ENCODE measurements around the gene GIGYF2. TPM values are rescaled to one million over a fixed set of nuclear protein-coding genes. Genes with fewer than 3 reads are reported as not detected.
A peak's percentile ranks its signal among the peaks of the same experiment; 100 is the strongest.

GIGYF2 gene, protein sequence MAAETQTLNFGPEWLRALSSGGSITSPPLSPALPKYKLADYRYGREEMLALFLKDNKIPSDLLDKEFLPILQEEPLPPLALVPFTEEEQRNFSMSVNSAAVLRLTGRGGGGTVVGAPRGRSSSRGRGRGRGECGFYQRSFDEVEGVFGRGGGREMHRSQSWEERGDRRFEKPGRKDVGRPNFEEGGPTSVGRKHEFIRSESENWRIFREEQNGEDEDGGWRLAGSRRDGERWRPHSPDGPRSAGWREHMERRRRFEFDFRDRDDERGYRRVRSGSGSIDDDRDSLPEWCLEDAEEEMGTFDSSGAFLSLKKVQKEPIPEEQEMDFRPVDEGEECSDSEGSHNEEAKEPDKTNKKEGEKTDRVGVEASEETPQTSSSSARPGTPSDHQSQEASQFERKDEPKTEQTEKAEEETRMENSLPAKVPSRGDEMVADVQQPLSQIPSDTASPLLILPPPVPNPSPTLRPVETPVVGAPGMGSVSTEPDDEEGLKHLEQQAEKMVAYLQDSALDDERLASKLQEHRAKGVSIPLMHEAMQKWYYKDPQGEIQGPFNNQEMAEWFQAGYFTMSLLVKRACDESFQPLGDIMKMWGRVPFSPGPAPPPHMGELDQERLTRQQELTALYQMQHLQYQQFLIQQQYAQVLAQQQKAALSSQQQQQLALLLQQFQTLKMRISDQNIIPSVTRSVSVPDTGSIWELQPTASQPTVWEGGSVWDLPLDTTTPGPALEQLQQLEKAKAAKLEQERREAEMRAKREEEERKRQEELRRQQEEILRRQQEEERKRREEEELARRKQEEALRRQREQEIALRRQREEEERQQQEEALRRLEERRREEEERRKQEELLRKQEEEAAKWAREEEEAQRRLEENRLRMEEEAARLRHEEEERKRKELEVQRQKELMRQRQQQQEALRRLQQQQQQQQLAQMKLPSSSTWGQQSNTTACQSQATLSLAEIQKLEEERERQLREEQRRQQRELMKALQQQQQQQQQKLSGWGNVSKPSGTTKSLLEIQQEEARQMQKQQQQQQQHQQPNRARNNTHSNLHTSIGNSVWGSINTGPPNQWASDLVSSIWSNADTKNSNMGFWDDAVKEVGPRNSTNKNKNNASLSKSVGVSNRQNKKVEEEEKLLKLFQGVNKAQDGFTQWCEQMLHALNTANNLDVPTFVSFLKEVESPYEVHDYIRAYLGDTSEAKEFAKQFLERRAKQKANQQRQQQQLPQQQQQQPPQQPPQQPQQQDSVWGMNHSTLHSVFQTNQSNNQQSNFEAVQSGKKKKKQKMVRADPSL (N-terminal part only)
- total RNA-seq, result 10 to 100 TPM; 61.2 to 62.7 TPM

GRCh38 chr2:232697059-232697806 is at the start of gene GIGYF2:
TSS of gene GIGYF2 (plus strand) at chr2:232697331. CDS start at chr2:232735198, 37,867 bp downstream.
- Mint-ChIP-seq H3K27ac (peak within 1 kb of the TSS; percentile 96), H3K36me3 (ENCODE audit: insufficient read depth in 2 of 2) (peaks cover 3 to 12% of the 10 kb centered on the region in 2 donors), H3K27me3 (ENCODE audit: low read depth) (no peaks in the 10 kb centered on the region), H3K4me3 (peak within 1 kb of the TSS; percentile 96 to 99), H3K4me1 (ENCODE audit: low read depth) (peaks cover 29% of the 10 kb centered on the region), H3K9me3 (peaks cover 0 to 2% of the 10 kb centered on the region in 2 donors)
- peak; percentile 94 to 95 for ATAC-seq (replicated peaks in 1 of 2)
- peak; percentile 93 to 95 for DNase-seq

DNA sequence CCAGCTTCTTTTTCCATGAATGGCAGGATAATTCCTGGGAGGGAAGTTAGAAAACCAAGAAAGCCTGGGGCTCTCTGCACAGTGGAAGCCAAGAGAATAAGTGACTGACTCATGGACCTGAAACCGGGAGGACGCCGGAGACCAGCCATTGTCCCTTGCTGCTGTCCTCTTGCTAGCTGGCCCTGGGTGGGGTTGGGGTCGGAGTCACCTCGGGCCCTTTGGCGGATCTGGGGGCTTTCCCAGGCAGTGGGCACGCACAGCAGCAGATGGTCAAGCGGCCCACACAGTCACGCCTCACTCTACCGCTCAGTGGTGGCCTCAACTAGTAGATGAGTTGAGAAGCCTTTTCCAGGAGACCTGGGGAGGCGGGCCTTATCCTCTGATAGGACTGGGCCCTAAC is 48.1 kb upstream of the GIGYF2 start:
- Mint-ChIP-seq H3K27me3 (ENCODE audit: low read depth) (no peaks in the 10 kb centered on the region), H3K36me3 (ENCODE audit: insufficient read depth in 2 of 2) (no peaks in the 10 kb centered on the region)
- no peak for ATAC-seq (replicated peaks in 1 of 2)

DNA sequence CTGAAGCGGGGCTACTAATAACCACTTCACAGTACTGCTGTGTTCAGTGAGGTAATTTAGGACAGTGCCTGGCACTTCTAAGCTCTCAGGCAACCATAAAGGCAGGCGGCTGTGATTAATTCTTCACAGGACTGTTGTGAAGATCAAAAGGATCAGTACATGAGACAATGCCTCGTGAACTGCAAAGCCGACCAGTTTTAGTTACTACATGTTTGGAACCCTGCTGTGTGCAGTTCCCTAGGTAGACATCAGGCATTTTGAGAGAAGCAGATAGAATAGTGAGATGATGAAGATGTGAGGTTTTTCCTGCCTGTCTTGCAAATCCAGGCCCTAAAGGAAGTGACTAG is 44.7 kb upstream of the GIGYF2 start:
- Mint-ChIP-seq H3K9me3 (no peaks in the 10 kb centered on the region), H3K27ac (no peak overlapping the region), H3K4me1 (ENCODE audit: low read depth) (no peaks in the 10 kb centered on the region), H3K36me3 (ENCODE audit: insufficient read depth in 2 of 2) (no peaks in the 10 kb centered on the region), H3K4me3 (no peak overlapping the region), H3K27me3 (ENCODE audit: low read depth) (no peaks in the 10 kb centered on the region)
- DNase-seq, result no peak
- no peak for ATAC-seq (replicated peaks in 1 of 2)

More for the DNA sequence above, 48.1 kb upstream of the GIGYF2 start:
- Mint-ChIP-seq H3K4me3 (no peak overlapping the region), H3K9me3 (no peaks in the 10 kb centered on the region), H3K27ac (no peak overlapping the region), H3K4me1 (ENCODE audit: low read depth) (no peaks in the 10 kb centered on the region)
- DNase-seq, result no peak

GRCh38 chr2:232653441-232653840 is 43.7 kb upstream of the GIGYF2 start:
- Mint-ChIP-seq H3K27me3 (ENCODE audit: low read depth) (no peaks in the 10 kb centered on the region), H3K27ac (no peak overlapping the region), H3K9me3 (no peaks in the 10 kb centered on the region), H3K4me1 (ENCODE audit: low read depth) (no peaks in the 10 kb centered on the region), H3K4me3 (no peak overlapping the region), H3K36me3 (ENCODE audit: insufficient read depth in 2 of 2) (no peaks in the 10 kb centered on the region)
- ATAC-seq (replicated peaks in 1 of 2), result no peak
- DNase-seq, result no peak

- no peak for ATAC-seq (replicated peaks in 1 of 2)
- H3K4me3 Mint-ChIP-seq, result no peak overlapping the region
- no peaks in the 10 kb centered on the region for H3K9me3 Mint-ChIP-seq
Measured at GRCh38 chr2:232655392-232655791, 41.7 kb upstream of the GIGYF2 start.

DNA sequence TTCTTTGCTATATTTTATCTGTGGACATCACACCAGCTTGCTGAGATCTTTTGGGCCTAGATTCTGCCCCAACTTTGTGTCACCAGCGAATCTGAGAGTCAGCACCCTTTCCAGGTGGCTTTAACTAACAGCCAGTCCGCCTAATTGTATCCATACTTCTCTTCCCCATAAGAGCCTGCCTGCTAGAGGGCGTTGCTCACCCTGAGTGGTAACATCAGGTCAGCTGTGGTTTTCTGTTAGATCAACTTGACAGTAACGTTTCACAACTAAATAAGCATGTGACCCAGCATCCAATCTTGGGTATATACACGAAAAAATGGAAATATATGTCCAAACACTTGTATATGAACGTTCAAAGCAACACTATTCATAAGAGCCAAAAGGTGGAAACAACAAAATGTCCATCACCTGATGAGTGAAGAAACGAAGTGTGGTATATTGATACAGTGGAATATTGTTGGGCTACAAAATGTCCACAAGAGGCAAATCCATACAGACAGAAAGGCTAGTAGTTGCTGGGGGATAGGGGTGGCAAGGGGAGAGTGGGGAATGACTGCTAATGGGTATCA is 38.8 kb upstream of the GIGYF2 start:
- Mint-ChIP-seq H3K9me3 (no peaks in the 10 kb centered on the region), H3K36me3 (ENCODE audit: insufficient read depth in 2 of 2) (no peaks in the 10 kb centered on the region), H3K4me3 (no peak overlapping the region), H3K27ac (no peak overlapping the region), H3K4me1 (ENCODE audit: low read depth) (no peaks in the 10 kb centered on the region), H3K27me3 (ENCODE audit: low read depth) (no peaks in the 10 kb centered on the region)
- DNase-seq (no peak), ATAC-seq (replicated peaks in 1 of 2) (no peak)

More at GRCh38 chr2:232655392-232655791, 41.7 kb upstream of the GIGYF2 start:
- no peaks in the 10 kb centered on the region for H3K36me3 Mint-ChIP-seq (ENCODE audit: insufficient read depth in 2 of 2)
- DNase-seq, result no peak
- no peak overlapping the region for H3K27ac Mint-ChIP-seq
- no peaks in the 10 kb centered on the region for H3K4me1 Mint-ChIP-seq (ENCODE audit: low read depth)
- no peaks in the 10 kb centered on the region for H3K27me3 Mint-ChIP-seq (ENCODE audit: low read depth)

- Mint-ChIP-seq H3K36me3 (ENCODE audit: insufficient read depth in 2 of 2) (no peaks in the 10 kb centered on the region), H3K9me3 (no peaks in the 10 kb centered on the region), H3K4me1 (ENCODE audit: low read depth) (no peaks in the 10 kb centered on the region), H3K27me3 (ENCODE audit: low read depth) (no peaks in the 10 kb centered on the region), H3K4me3 (no peak overlapping the region), H3K27ac (no peak overlapping the region)
- no peak for ATAC-seq (replicated peaks in 1 of 2)
- DNase-seq, result no peak
Measured at GRCh38 chr2:232659359-232659758, 37.8 kb upstream of the GIGYF2 start.

DNA sequence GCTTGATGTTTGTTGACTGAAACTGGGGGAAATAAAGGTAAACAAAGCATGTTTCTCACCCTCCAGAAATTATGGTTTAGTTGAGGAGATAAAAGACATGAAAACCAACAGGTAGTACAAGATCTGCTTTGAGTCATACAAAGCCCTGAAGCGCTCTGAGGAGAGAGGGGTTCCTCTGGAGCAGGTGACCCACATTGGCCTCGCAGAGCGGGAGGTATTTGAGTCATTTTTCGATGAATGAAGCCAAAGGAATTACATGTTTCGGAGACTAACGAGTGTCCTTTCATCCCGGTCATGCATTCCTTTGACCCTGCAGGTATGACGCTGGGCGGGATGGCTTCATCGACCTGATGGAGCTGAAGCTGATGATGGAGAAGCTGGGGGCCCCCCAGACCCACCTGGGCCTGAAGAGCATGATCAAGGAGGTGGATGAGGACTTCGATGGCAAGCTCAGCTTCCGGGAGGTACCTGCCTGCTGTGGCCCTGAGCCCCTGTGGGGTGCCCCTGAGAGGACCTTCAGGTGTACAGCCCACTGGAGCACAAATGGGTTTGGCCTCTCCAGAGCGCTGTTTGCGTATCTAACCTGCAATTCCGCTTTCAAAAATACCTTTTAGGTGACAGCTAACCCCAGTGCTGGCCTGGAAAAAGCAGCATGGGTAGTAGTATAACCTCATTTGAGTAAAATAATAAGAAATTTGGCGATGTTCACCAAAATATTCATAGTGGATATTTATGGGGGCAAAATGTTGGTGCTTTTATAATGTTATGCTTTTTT is 34.5 kb upstream of the GIGYF2 start:
- no peak overlapping the region for H3K27ac Mint-ChIP-seq
- DNase-seq (no peak), ATAC-seq (replicated peaks in 1 of 2) (no peak)
- no peaks in the 10 kb centered on the region for H3K27me3 Mint-ChIP-seq (ENCODE audit: low read depth)
- no peaks in the 10 kb centered on the region for H3K4me1 Mint-ChIP-seq (ENCODE audit: low read depth)
- no peak overlapping the region for H3K4me3 Mint-ChIP-seq
- no peaks in the 10 kb centered on the region for H3K9me3 Mint-ChIP-seq
- H3K36me3 Mint-ChIP-seq (ENCODE audit: insufficient read depth in 2 of 2), result no peaks in the 10 kb centered on the region

DNA sequence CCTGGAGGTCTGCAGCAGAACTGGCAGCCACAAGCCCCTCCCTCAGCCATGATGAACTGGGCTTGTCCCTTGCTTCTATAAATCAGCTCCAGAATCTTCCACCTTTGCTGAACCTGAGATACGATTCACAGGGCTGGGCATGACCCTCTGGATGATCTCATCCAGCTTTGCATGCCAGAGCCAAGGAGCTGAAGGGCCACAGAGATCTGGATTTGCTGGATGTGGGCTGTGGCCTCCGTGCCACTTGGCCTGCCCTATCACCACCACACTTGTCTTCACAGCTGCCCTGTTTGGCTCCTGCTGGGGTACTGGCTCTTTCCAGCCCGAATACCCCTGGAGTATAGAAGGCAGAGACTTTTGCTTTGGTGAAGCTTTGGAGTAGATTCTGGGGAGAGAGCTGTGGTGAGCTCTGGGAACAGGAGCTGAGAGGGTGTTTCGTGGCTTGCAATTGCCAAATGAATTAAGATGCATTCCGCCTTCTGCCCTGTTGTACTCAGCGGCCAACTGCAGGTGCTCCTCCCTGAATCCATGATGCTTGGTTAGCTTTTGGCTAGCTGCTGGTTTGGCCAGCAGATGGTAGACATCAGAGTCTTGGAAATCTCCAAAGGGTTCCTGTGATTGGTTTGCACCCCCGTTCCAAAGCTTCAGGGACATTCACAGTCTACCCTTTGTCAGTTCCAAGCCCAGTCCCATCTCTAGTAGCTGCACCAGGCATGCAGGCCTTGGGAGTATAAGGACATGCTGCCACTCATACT is 30.9 kb upstream of the GIGYF2 start:
- Mint-ChIP-seq H3K9me3 (no peaks in the 10 kb centered on the region), H3K27ac (no peak overlapping the region), H3K36me3 (ENCODE audit: insufficient read depth in 2 of 2) (no peaks in the 10 kb centered on the region), H3K4me1 (ENCODE audit: low read depth) (no peaks in the 10 kb centered on the region), H3K27me3 (ENCODE audit: low read depth) (no peaks in the 10 kb centered on the region), H3K4me3 (no peak overlapping the region)
- DNase-seq, result no peak
- ATAC-seq (replicated peaks in 1 of 2), result no peak

- no peaks in the 10 kb centered on the region for H3K36me3 Mint-ChIP-seq (ENCODE audit: insufficient read depth in 2 of 2)
- H3K27me3 Mint-ChIP-seq (ENCODE audit: low read depth), result no peaks in the 10 kb centered on the region
- no peak overlapping the region for H3K4me3 Mint-ChIP-seq
- DNase-seq, result no peak
- H3K4me1 Mint-ChIP-seq (ENCODE audit: low read depth), result no peaks in the 10 kb centered on the region
- no peak for ATAC-seq (replicated peaks in 1 of 2)
- no peaks in the 10 kb centered on the region for H3K9me3 Mint-ChIP-seq
- no peak overlapping the region for H3K27ac Mint-ChIP-seq
Measured at GRCh38 chr2:232667989-232668583, 29.0 kb upstream of the GIGYF2 start.
